GM12891 (cell line): ENCODE data around the gene FOXO1.

Source experiments
- DNase-seq: peaks from one replicate; pipeline ENCODE4 v3.0.0; 2011; ENCODE audit warnings: low spot score; ENCODE audit not compliant: insufficient read length
- FAIRE-seq: peaks from 2 replicates; lab custom pipeline; 2011; peaks lifted over from hg19 to GRCh38; lab: Jason Lieb, UNC
- PAX5 ChIP-seq: IDR thresholded peaks from 2 replicates; pipeline ENCODE4 v1.6.1; 2011; ENCODE audit warnings: low read length, moderate library complexity, mild to moderate bottlenecking; ENCODE audit not compliant: insufficient read depth, severe bottlenecking
- POLR2A ChIP-seq: IDR thresholded peaks from 2 replicates; pipeline ENCODE4 v1.6.1; 2011; ENCODE audit warnings: low read depth, low read length, control low read depth
- POLR2AphosphoS5 ChIP-seq: IDR thresholded peaks from 2 replicates; pipeline ENCODE4 v1.6.1; 2011; ENCODE audit warnings: low read depth, low read length, control low read depth
- POU2F2 ChIP-seq: IDR thresholded peaks from 2 replicates; pipeline ENCODE4 v1.6.1; 2011; ENCODE audit warnings: low read depth, mild to moderate bottlenecking, control low read depth, low read length, moderate library complexity
- SPI1 ChIP-seq: IDR thresholded peaks from 2 replicates; pipeline ENCODE4 v1.6.1; 2011; ENCODE audit warnings: low read depth, low read length, control low read depth
- TAF1 ChIP-seq: IDR thresholded peaks from 2 replicates; pipeline ENCODE4 v1.6.1; 2011; ENCODE audit warnings: low read depth, low read length, control low read depth

The FOXO1 gene

DNA sequence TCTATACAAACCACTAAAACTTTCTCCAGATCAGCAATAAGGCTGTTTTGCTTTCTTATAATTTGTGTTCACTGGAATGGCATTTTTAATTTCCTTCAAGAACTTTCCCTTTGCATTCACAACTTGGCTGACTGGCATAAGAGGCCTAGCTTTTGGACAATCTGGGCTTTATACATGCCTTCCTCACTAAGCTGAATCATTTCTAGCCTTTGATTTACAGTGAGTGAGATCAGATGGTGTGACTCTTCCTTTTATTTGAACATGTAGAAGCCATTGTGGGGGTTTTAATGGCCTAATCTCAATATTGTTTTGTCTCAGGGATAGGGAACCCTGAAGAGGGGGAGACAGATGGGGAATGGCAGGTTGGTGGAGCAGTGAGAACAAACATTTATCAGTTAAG, 82.7 kb downstream of the FOXO1 start:
- FAIRE-seq: no peak
- no peak for DNase-seq
- no peak for TF ChIP-seq POLR2A
- no peak for TF ChIP-seq POU2F2
- no peak for TF ChIP-seq SPI1

DNA sequence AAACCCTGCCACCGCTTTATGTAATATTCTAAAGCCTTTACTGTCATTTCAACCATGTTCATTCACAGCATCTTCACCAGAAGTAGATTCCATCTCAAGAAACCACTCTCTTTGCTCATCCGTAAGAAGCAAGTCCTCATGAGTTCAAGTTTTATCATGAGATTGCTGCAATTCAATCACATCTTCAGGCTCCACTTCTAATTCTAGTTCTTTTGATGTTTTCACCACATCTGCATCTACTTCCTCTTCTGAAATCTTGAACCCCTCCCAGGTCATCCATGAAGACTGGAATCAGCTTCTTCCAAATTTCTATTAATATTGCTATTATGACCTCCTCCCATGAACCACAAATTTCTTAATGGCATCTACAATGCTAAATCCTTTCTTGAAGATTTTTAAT, 83.9 kb downstream of the FOXO1 start:
- no peak for TF ChIP-seq POLR2AphosphoS5
- TF ChIP-seq SPI1: no peak
- TF ChIP-seq POLR2A: no peak
- TF ChIP-seq POU2F2: no peak
- TF ChIP-seq PAX5: no peak
- TF ChIP-seq TAF1: no peak
- DNase-seq: no peak

DNA sequence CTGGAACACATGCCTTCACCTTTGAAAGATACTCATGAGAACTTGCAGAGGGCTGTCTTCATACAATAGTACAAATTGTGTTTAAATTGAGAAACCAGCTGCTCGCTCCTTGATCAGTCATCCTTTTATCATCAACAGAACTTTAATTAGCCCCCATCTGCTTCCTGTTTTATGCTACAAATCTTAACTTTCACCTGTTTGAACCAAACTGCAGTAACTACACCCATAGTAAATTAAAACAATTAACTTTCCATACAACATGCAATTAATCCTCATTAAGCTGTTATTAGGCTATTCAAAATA, 85.2 kb downstream of the FOXO1 start:
- TF ChIP-seq PAX5: no peak
- no peak for TF ChIP-seq POU2F2
- TF ChIP-seq POLR2AphosphoS5: no peak
- TF ChIP-seq SPI1: no peak
- no peak for TF ChIP-seq TAF1
- TF ChIP-seq POLR2A: no peak
- no peak for FAIRE-seq
- no peak for DNase-seq

More for the DNA sequence above, 83.9 kb downstream of the FOXO1 start:
- no peak for FAIRE-seq

DNA sequence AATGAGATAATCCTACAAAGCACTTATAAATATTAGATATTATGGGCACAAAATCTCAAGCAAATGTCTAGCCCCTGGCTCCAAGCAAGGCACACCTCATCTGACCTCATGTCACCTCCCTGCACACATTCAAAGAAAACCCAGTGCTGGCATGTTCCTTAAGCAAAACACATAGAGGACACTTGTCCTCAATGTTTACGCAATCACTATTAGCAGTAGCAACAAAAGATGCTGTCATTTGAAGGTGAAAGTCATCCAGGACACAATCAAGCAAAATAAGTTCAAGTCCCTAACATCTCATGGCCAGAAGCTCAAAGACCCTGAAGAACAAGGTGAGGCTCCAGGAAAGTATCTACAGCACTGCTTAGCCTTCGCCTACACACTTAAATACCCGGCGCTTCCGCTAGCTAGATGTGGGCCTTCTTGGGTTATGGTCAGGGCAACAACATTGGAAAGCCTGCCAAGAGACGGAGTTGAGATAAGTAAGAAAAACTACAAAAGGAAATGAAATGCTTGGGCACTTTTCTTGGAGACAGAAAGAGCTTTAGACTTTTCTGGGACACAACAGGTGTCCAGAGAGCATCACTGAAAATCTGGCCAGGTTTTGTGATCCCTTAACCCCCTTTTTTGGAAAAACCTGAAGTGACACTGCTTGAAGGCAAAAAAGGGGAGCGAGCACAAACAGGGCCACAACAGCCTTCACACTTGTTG, 85.7 kb downstream of the FOXO1 start:
- peak; percentile 56 for FAIRE-seq

DNA sequence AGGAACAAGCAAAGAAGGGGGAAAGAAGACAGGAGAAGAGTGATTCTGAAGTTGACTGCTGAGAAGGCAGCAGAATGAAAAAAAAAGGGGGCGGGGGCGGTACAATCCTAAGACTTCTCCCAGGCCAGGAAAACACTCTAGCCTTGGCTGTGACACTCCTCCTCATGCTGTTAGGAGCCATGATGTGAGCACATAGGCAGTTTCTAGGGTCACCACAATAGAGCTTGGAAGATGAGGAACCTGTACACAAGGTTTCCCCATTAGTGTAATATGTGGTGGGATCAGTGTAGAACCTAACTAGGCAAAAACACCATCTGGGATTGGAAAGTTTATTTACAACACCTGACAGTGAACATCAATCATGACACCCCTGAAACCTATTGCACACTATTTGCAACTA, 86.9 kb downstream of the FOXO1 start:
- TF ChIP-seq TAF1 (no peak), POU2F2 (no peak), POLR2A (no peak), POLR2AphosphoS5 (no peak), PAX5 (no peak), SPI1 (no peak)
- FAIRE-seq (no peak), DNase-seq (no peak)

More for the DNA sequence above, 85.7 kb downstream of the FOXO1 start:
- no peak for DNase-seq
- no peak for TF ChIP-seq SPI1
- TF ChIP-seq TAF1: no peak
- no peak for TF ChIP-seq PAX5
- no peak for TF ChIP-seq POLR2A
- TF ChIP-seq POU2F2: no peak

DNA sequence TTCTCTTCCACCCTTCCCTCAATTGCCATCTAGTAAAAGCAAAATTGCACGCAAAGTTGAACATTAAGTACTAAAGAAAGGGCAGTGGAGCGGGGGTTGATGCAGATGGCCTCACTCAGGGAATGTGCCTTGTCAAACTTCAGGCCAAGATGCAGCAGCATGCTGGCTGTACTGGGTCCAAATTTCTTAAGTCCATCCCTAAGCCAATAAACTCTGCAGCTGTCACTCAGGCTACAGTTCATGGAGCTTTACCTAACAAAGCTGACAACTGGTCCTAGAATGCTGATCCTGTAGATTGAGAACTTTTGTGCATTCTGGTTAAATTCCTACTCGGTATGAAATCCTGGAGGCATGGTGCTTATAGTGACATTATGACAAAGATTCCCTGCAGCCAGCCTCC, 88.4 kb downstream of the FOXO1 start:
- no peak for TF ChIP-seq POLR2AphosphoS5
- no peak for TF ChIP-seq PAX5
- no peak for FAIRE-seq
- DNase-seq: no peak

DNA sequence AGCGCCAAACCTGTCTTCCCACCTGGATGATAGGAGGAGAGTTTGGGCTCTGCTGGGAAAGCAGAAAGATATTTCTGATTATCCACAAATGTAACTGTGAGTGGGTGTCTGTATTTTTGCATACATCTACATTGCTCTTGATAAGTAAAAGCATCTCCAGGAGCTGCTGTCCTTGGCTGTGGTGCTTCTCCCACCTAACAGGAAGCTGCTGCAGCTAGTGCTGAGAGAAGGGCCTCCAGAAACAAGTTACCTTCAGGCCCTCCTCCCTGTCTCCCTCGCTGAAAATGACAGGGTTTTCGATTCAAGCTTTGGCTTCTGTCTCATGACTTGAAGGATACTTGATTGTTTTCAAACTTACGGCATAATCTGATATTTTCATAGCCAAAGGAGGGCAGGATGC, 90.1 kb downstream of the FOXO1 start:
- DNase-seq: no peak
- no peak for FAIRE-seq

DNA sequence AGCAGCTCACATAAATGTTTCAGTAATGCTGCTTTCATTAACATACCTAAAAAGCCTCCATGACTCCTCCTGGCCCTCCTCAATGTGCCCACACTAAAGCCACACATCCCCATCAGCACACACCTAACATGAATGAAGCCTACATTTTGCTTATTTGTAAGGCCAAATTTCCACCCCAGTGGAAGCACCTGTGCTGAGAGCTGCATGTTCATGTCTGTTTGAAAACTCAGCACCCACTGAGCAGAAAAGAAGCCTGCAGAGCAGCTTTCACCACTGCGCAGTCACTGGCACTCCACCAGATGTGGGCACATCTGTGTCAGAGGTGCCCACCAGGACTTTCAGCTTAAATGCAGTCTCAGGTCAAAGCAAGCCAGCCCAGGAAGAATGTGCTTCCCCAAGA, 93.5 kb downstream of the FOXO1 start:
- no peak for DNase-seq
- FAIRE-seq: no peak
- no peak for TF ChIP-seq TAF1
- TF ChIP-seq POU2F2: no peak
- TF ChIP-seq POLR2A: no peak
- no peak for TF ChIP-seq SPI1
- TF ChIP-seq POLR2AphosphoS5: no peak
- no peak for TF ChIP-seq PAX5

More for the DNA sequence above, 90.1 kb downstream of the FOXO1 start:
- TF ChIP-seq PAX5 (no peak), POU2F2 (no peak), SPI1 (no peak), POLR2A (no peak), POLR2AphosphoS5 (no peak), TAF1 (no peak)

DNA sequence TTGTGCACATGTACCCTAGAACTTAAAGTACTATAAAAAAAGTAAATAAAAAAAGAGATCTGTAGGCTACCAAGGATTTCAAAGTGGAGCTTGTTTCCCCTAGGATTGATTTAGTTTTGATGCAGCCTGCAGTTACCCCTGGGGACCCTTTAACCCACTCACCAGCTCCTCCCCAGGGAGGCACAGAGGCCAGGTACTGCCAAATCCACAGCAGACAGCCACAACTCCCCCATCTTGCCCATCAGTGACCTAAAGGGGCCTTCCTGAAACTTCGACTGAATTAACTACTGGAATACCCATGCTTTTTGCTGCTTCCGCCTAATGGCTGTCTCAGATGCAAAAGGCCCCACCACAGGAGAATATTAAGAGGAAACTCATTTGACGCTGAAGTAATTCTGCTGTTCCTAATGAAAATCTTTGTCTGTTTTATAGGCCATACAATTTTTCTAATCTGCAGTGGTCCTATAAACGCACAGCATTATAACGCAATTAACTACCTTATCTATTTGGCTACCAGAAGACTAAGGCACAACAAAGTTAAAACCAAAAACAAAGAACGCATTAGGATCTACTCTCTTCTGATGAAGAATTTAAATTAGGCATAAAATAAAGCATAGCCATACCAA, 95.0 kb downstream of the FOXO1 start:
- no peak for DNase-seq
- FAIRE-seq: no peak
- no peak for TF ChIP-seq SPI1
- no peak for TF ChIP-seq TAF1
- no peak for TF ChIP-seq POU2F2
- no peak for TF ChIP-seq PAX5
- no peak for TF ChIP-seq POLR2AphosphoS5
- no peak for TF ChIP-seq POLR2A

DNA sequence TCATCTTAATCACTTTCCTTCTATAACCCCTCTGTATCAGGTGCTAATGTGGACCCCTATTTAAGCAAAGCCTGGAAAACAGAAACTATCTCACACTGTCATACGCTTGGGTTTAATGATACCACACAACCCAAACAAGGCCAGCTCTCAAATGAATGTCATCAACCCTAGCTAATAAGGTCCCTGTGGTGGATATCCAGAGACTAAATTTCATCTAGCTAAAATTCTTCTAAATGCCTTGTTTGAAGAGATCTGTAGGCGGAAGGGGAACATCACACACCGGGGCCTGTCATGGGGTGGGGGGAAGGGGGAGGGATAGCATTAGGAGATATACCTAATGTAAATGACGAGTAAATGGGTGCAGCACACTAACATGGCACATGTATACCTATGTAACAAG, 95.5 kb downstream of the FOXO1 start:
- no peak for FAIRE-seq
- TF ChIP-seq SPI1: no peak
- TF ChIP-seq PAX5: no peak
- TF ChIP-seq TAF1: no peak
- TF ChIP-seq POU2F2: no peak
- no peak for TF ChIP-seq POLR2A
- TF ChIP-seq POLR2AphosphoS5: no peak

More for the DNA sequence above, 95.5 kb downstream of the FOXO1 start:
- no peak for DNase-seq
